CD14-positive monocyte (primary cell): ENCODE measurements around the gene MT1E. TPM values are rescaled to one million over a fixed set of nuclear protein-coding genes. Genes with fewer than 3 reads are reported as not detected.
A peak's percentile ranks its signal among the peaks of the same experiment; 100 is the strongest.

ENCODE experiments used
- DNase-seq, 3 donors: peaks; one replicate each; pipeline ENCODE4 v3.0.0-alpha.2; 2011 to 2022
- H2AFZ ChIP-seq: 2 replicates; pipeline ENCODE4 v1.6.0; 2012; ENCODE audit warnings: mild to moderate bottlenecking, low read depth, low read length, inconsistent platforms; ENCODE audit not compliant: insufficient read depth, poor library complexity, severe bottlenecking
- H3K27ac ChIP-seq, 2 donors: 1 replicate in 1 of 2; 2 replicates in 1 of 2; pipeline ENCODE4 v1.5.1; 2012 to 2013; ENCODE audit warnings: low read length in 2 of 2, control low read depth in 1 of 2, inconsistent platforms in 1 of 2, low read depth in 1 of 2, mild to moderate bottlenecking in 1 of 2
- H3K27me3 ChIP-seq, 2 donors: one replicate each; pipeline versions ENCODE4 v1.6.0 to v1.6.1; 2011 to 2013; ENCODE audit warnings: low read length in 2 of 2; ENCODE audit not compliant: control insufficient read depth in 2 of 2, insufficient read depth in 2 of 2
- H3K36me3 ChIP-seq, 2 donors: replicated peaks in 1 of 2; 1 replicate in 1 of 2; 2 replicates in 1 of 2; pipeline versions ENCODE4 v1.5.1 to v1.6.1; 2012 to 2013; ENCODE audit warnings: low read length in 2 of 2, control low read depth in 1 of 2, inconsistent platforms in 1 of 2, mild to moderate bottlenecking in 1 of 2; ENCODE audit not compliant: insufficient read depth in 2 of 2, control insufficient read depth in 1 of 2
- H3K4me1 ChIP-seq, 2 donors: 1 replicate in 1 of 2; 2 replicates in 1 of 2; pipeline versions ENCODE4 v1.5.1 to v1.6.1; 2012 to 2013; ENCODE audit warnings: low read length in 2 of 2, control low read depth in 1 of 2, inconsistent platforms in 1 of 2, mild to moderate bottlenecking in 1 of 2, moderate library complexity in 1 of 2; ENCODE audit not compliant: insufficient read depth in 2 of 2, control insufficient read depth in 1 of 2
- H3K4me2 ChIP-seq: replicated peaks from 2 replicates; pipeline ENCODE3; 2012; ENCODE audit warnings: low read length, moderate library complexity, mild to moderate bottlenecking; ENCODE audit not compliant: poor library complexity, severe bottlenecking; ENCODE audit errors: extremely low read depth
- H3K4me3 ChIP-seq, 3 experiments: fragments of 200-600 bp in 1 of 3; sonication (generic) in 1 of 3; replicated peaks in 1 of 3; 1 replicate in 2 of 3; 2 replicates in 1 of 3; pipeline ENCODE4 v1.5.1; 2011 to 2013; ENCODE audit warnings: low read length in 3 of 3, mild to moderate bottlenecking in 3 of 3, control low read depth in 2 of 3, low read depth in 2 of 3, inconsistent platforms in 1 of 3, moderate library complexity in 1 of 3
- H3K79me2 ChIP-seq: 2 replicates; pipeline ENCODE4 v1.6.0; 2012; ENCODE audit warnings: mild to moderate bottlenecking, control low read depth, inconsistent platforms, low read length, moderate library complexity; ENCODE audit not compliant: insufficient read depth
- H3K9ac ChIP-seq: 2 replicates; pipeline ENCODE4 v1.6.0; 2017; ENCODE audit warnings: low read length, mild to moderate bottlenecking; ENCODE audit not compliant: insufficient read depth, poor library complexity, severe bottlenecking
- H3K9me3 ChIP-seq, 2 donors: replicated peaks in 1 of 2; 1 replicate in 1 of 2; 2 replicates in 1 of 2; pipeline versions ENCODE4 v1.5.1 to v1.6.1; 2012 to 2013; ENCODE audit warnings: low read length in 2 of 2, control low read depth in 1 of 2; ENCODE audit not compliant: control insufficient read depth in 1 of 2, insufficient read depth in 1 of 2
- H4K20me1 ChIP-seq: 2 replicates; pipeline ENCODE4 v1.6.0; 2012; ENCODE audit warnings: mild to moderate bottlenecking, low read length, control low read depth, moderate library complexity; ENCODE audit not compliant: insufficient read depth
- H3K27ac Mint-ChIP-seq, 7 donors: one replicate each; pipeline ENCODE4 v1.8.0; 2020; ENCODE audit warnings: mild to moderate bottlenecking in 7 of 7, mixed read lengths in 7 of 7, moderate library complexity in 6 of 7, inconsistent platforms in 2 of 7
- H3K27me3 Mint-ChIP-seq, 3 donors: one replicate each; pipeline ENCODE4 v1.8.0; 2021 to 2022; ENCODE audit warnings: low read depth in 3 of 3, mild to moderate bottlenecking in 3 of 3, mixed read lengths in 3 of 3, moderate library complexity in 3 of 3, inconsistent platforms in 1 of 3
- H3K36me3 Mint-ChIP-seq, 2 donors: one replicate each; pipeline ENCODE4 v1.8.0; 2020; ENCODE audit warnings: mixed read lengths in 2 of 2, inconsistent platforms in 1 of 2, mild to moderate bottlenecking in 1 of 2
- H3K4me1 Mint-ChIP-seq: one replicate; pipeline ENCODE4 v1.8.0; 2020; ENCODE audit warnings: mild to moderate bottlenecking, mixed read lengths
- H3K4me3 Mint-ChIP-seq, 2 donors: one replicate each; pipeline ENCODE4 v1.8.0; 2020; ENCODE audit warnings: mild to moderate bottlenecking in 2 of 2, mixed read lengths in 2 of 2, moderate library complexity in 1 of 2
- H3K9me3 Mint-ChIP-seq, 7 donors: one replicate each; pipeline ENCODE4 v1.8.0; 2020 to 2022; ENCODE audit warnings: mixed read lengths in 7 of 7, mild to moderate bottlenecking in 6 of 7, moderate library complexity in 6 of 7, inconsistent platforms in 2 of 7
- CTCF ChIP-seq: fragments of 200-600 bp; IDR thresholded peaks from one replicate; pipeline ENCODE4 v1.8.0; 2022; ENCODE audit warnings: antibody characterized with exemption, mild to moderate bottlenecking
- WGBS: methylation state at CpG from one replicate; pipeline ENCODE4 v1.1.5; 2013; ENCODE audit warnings: missing lambda C conversion rate; ENCODE audit not compliant: insufficient coverage; 5-methylcytosine and 5-hydroxymethylcytosine counted together
- intact Hi-C, 2 donors: fragments of 100-400 bp; cut with micrococcal nuclease; formaldehyde crosslinking; loops; one replicate each; pipeline versions ENCODE4 v1.15.0 to v1.15.1; 2023
- polyA plus RNA-seq, 3 donors: library from polyadenylated mRNA; depleted of rRNA in 1 of 3; unstranded in 2 of 3; stranded (reverse) in 1 of 3; fragments of 300-500 nt in 2 of 3; fragments of >200 nt in 1 of 3; fragmentation: Illumina TruSeq in 2 of 3; gene quantifications; 1 replicate in 2 of 3; 2 replicates in 1 of 3; pipeline ENCODE4 v1.2.3, GENCODE V29; 2012 to 2021

The MT1E gene
- polyA plus RNA-seq, 3 donors = 1.3 to 4.3 (median 4.0) TPM

- Histone ChIP-seq H3K36me3 (no peaks in the 10 kb centered on the region), H3K79me2 (no peaks in the 10 kb centered on the region), H3K9me3 (peaks cover 0 to 5% of the 10 kb centered on the region in 2 donors), H3K4me2 (no peak overlapping the region), H2AFZ (no peak overlapping the region), H3K27ac (no peak overlapping the region), H3K27me3 (peaks cover 27 to 59% of the 10 kb centered on the region in 2 donors), H3K4me1 (no peaks in the 10 kb centered on the region), H4K20me1 (no peaks in the 10 kb centered on the region), H3K4me3 (no peak overlapping the region), H3K9ac (no peak overlapping the region)
- H3K4me3 Mint-ChIP-seq = no peak overlapping the region
- peaks cover 2% of the 10 kb centered on the region for H3K4me1 Mint-ChIP-seq
- no peaks in the 10 kb centered on the region for H3K36me3 Mint-ChIP-seq
- peaks cover 0 to 6% (median 0%) of the 10 kb centered on the region in 7 donors for H3K9me3 Mint-ChIP-seq
- DNase-seq = no peak
- H3K27me3 Mint-ChIP-seq = peaks cover 50 to 71% (median 51%) of the 10 kb centered on the region in 3 donors
- no peak overlapping the region for H3K27ac Mint-ChIP-seq
- no peak for TF ChIP-seq CTCF
- no CpG with 5 or more reads among the region's 3 CpGs for WGBS
- intact Hi-C loops = no loop called here
These were observed 24.2 kb downstream of the MT1E start for GRCh38 chr16:56649820-56650219.

GRCh38 chr16:56651586-56651985, 26.0 kb downstream of the MT1E start, which contains the start of gene MT1B:
Gene MT1B, plus strand, starts transcription at chr16:56651886. Its CDS starts 68 bp downstream, at chr16:56651954.
- Mint-ChIP-seq H3K4me1 (peaks cover 2% of the 10 kb centered on the region), H3K4me3 (no peak within 1 kb of the TSS), H3K36me3 (no peaks in the 10 kb centered on the region), H3K27me3 (peaks cover 39 to 57% (median 43%) of the 10 kb centered on the region in 3 donors), H3K27ac (peak within 1 kb of the TSS in 2 of 7 donors; percentile 33 to 41), H3K9me3 (peaks cover 0 to 6% (median 0%) of the 10 kb centered on the region in 7 donors)
- H2AFZ ChIP-seq = no peak within 1 kb of the TSS
- H3K36me3 ChIP-seq = no peaks in the 10 kb centered on the region
- no peaks in the 10 kb centered on the region for H3K4me1 ChIP-seq
- 92% methylated on average over 6 of the region's 7 CpGs for WGBS
- no peak within 1 kb of the TSS for H3K4me2 ChIP-seq
- no peaks in the 10 kb centered on the region for H3K79me2 ChIP-seq
- no peak within 1 kb of the TSS for H3K27ac ChIP-seq
- peaks cover 0 to 5% of the 10 kb centered on the region in 2 donors for H3K9me3 ChIP-seq
- intact Hi-C loops = no loop called here
- no peaks in the 10 kb centered on the region for H4K20me1 ChIP-seq
- no peak within 1 kb of the TSS for H3K9ac ChIP-seq
- no peak for DNase-seq
- TF ChIP-seq CTCF = no peak
- H3K27me3 ChIP-seq = peaks cover 12 to 42% of the 10 kb centered on the region in 2 donors
- no peak within 1 kb of the TSS for H3K4me3 ChIP-seq
